Vagina (tissue), 2 donors: ENCODE data around the gene FECH.

Experiments
- CTCF ChIP-seq, 3 experiments: fragments of 450-650 bp in 2 of 3; fragments of 200-600 bp in 1 of 3; sonication (generic) in 1 of 3; IDR thresholded peaks; one replicate each; pipeline ENCODE4 v1.5.1; 2017 to 2019; ENCODE audit warnings: antibody characterized with exemption in 3 of 3, mild to moderate bottlenecking in 2 of 3, moderate library complexity in 2 of 3
- POLR2A ChIP-seq, 2 donors: fragments of 450-650 bp; IDR thresholded peaks; one replicate each; pipeline ENCODE4 v1.6.1; 2017; ENCODE audit warnings: antibody characterized with exemption in 2 of 2, mild to moderate bottlenecking in 2 of 2, moderate library complexity in 2 of 2

- no peak for TF ChIP-seq CTCF (IDR thresholded peaks at IDR 0.05)
- no peak for TF ChIP-seq POLR2A (IDR thresholded peaks at IDR 0.05)
These were observed 2.1 kb downstream of the FECH start for GRCh38 chr18:57584444-57584843.
